NOMO-1 treated with DMSO at 0.1 percent for 48 hours (cell line): ENCODE data around the gene STRADB.
"Not testable (repeated sequence)": the region's sequence is repeated elsewhere in the genome, so short reads cannot be mapped to it uniquely, and the experiment has no call there.

Experiments
- DNase-seq: peaks from one replicate; lab custom pipeline; 2025; ENCODE audit not compliant: unreplicated experiment; lab: John Stamatoyannopoulos, UW

STRADB gene

DNA sequence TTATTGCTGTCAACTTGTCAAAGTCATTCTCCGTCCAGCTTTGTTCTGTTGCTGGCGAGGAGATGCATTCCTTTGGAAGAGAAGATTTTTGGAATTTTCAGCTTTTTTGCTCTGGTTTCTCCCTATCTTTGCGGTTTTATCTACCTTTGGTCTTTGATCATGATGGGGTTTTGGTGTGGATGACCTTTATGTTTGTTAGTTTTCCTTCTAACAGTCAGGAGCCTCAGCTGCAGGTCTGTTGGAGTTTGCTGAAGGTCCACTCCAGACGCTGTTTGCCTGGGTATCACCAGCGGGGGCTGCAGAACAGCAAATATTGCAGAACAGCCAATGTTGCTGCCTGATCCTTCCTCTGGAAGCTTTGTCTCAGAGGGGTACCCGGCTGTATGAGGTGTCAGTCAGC lies 21.7 kb upstream of the STRADB start:
- not testable (repeated sequence) for DNase-seq

DNA sequence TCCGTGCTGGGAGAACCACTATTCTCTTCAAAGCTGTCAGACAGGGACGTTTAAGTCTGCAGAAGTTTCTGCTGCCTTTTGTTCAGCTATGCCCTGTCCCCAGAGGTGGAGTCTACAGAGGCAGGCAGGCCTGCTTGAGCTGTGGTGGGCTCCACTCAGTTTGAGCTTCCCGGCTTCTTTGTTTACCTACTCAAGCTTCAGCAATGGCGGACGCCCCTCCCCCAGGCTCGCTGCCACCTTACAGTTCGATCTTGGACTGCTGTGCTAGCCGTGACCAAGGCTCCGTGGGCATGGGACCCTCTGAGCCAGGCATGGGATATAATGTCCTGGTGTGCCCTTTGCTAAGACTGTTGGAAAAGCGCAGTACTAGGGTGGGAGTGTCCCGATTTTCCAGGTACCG lies 21.2 kb upstream of the STRADB start:
- not testable (repeated sequence) for DNase-seq

DNA sequence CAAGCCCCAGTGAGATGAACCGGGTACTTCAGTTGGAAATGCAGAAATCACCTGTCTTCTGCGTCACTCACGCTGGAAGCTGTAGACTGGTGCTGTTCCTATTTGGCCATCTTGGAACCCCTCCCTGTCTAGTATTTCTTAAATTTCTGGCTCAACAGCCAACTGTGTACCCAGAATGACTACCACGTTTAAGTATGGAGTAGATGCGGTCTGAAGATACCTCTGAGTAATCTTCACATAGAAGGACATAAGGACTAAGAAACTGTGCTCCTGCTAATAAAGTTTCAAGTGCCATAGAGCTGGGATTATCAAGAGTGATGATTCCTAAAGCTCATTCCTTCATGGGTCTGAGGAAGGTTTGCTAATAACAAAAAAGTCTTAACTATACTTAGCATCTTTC lies 20.7 kb upstream of the STRADB start:
- no peak for DNase-seq

DNA sequence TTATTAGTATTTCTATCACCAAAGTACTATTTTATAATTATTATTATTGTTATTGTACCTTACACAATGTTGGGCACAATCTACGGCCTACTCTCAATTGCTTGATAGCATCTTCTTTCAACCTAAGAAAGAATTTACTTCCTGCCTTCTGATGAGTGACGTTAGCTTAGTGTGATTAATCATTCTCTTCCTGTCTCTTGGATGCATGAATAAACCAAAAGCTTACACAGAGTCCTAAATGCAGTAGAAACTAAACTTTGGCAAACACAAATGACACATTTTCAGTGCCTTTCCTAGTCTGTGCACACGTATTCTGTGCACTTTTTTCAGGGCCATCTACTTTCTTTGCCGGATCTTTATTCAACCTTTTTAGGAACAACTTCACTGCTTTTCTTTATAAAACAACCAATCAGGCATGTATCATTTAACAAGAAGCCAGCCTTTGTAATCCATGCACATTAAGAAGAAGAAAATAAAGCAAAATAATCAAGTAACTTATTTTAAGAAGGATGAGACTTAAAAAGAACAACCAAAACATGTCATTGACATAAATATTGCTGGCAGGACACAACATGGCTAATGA lies 19.4 kb upstream of the STRADB start:
- peak; percentile 58 for DNase-seq

DNA sequence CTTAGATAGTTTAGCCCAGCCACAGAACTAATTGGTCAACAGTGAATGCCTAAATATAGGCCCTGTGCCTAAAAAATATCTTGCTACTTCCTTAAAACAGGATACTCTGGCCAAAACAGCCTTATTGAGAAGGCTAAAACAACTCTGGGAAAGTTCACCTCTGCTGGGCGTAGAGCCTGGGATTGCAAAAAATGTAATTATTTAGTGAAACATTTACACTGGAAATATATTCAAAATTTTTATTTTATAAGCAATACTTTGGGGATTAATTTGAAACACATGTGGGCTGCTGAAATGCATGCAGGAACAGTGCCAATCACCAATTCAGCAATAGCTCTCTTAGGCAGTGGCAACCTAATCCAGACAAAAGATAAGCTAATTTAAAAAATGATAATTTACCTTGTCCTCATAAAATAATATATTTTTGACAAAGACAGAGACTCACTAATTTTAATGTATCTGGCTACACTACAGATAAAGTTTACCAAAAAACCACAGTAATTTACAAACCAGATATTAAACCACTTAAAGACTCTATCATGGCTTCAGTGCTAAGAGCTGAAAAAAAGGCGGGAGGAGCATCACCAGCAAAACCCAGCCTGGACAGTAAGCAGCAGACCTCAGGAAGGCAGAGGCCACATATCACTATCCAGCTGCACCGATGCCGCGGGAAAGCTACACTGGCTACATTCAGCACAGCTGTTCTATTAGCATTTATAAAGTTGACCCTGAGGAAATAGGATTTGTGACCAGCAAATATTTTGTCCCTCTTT lies 18.7 kb upstream of the STRADB start:
- peak; percentile 67 for DNase-seq

DNA sequence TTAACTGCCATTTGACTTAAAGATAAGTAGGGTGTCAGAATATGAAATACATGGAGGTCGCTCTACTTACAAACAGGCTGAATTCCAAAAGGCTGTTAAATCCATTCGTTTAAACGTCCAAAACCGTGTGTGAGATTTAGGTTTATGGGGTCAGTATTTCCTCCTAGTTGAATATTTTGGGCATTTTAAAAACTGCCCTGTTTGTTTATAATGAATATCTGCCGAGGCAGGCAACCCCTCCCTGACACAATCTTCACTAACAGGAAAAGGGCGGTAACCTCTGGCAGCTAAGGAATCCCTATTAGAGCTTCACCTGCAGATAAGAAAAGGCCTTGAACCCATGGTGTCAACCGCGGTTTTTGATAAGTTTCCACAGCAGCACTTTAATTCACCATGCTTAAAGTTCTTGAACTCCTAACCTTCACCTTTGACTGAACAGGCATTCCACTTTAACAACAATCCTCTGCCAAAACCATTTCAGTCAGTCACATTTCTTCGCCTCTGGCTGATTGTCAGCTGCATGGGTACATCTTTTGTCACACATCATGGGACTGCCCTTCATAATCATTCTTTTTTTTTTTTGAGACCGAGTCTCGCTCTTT lies 18.0 kb upstream of the STRADB start:
- DNase-seq = no peak

DNA sequence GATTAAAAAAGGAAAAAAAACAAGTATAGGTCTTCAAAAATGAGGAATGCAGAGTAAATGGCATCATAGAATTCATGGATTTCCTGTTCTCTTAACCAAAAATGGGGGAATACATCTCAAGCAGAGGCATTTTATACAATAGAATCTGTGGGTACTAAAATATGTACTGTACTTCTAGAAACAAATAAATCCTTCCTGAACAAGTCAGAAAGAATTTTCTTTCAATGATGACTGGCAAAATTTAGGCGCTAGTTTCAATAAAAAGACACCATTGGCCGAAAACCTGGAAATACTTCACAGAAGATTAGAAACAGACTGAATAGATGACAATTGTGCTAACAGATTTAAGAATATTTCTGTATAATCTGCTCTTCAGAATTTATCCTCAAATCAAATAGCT lies 15.4 kb upstream of the STRADB start:
- DNase-seq = no peak

DNA sequence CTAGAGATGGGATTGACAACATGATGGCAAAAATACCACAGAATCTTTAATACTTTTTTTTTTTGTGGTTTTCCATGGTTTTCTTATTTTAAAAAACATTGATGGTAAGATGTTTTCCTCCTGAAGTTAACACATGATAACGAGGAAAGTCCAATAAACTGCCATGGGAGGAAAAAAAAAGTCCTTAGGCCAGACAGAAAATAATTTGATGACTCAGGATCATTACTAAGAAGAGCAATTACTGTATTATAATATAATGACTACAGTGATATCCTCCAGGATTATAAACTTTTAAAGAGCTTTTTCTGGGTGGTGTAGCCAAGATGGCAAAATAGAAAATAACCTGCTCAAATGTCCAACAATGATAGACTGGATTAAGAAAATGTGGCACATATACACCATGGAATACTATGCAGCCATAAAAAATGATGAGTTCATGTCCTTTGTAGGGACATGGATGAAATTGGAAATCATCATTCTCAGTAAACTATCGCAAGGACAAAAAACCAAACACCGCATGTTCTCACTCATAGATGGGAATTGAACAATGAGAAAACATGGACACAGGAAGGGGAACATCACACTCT lies 12.1 kb upstream of the STRADB start:
- not testable (repeated sequence) for DNase-seq

DNA sequence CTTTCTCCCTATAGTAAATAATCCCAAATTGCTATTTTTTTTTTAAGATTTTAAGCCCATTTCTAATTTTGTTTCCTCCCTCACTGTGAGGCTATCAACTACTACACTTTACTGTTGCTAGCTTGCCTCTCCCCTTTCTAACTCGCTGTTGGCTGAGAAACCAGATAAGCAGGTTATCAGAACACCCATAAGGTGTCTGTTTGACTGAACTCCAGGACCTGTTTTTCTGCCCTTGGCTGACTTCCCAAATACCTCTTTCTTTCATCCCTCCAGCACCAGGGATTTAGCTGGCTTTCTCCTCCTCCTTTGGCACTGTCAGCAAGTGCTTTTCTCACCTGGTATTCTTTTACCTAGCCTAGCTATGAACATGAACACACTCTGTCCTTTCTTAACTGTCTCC lies 11.4 kb upstream of the STRADB start:
- DNase-seq = no peak

DNA sequence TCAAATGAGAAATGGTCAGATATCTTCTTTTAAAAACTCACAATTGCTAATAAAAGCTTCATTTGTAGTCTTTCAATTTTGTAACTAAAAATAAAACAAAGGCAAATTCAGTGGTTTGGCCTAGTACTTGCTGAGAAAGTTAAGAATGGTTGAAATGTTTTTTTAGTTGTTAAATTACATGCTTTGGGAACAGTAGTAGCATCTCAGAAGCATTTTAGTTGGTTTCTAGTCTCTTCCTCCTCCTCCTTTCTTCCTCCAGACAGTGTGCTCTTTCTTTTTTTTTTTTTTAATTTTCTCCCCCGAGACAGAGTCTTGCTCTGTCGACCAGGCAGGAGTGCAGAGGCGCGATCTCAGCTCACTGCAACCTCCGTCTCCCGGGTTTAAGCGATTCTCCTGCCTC lies 10.1 kb upstream of the STRADB start:
- DNase-seq = no peak

DNA sequence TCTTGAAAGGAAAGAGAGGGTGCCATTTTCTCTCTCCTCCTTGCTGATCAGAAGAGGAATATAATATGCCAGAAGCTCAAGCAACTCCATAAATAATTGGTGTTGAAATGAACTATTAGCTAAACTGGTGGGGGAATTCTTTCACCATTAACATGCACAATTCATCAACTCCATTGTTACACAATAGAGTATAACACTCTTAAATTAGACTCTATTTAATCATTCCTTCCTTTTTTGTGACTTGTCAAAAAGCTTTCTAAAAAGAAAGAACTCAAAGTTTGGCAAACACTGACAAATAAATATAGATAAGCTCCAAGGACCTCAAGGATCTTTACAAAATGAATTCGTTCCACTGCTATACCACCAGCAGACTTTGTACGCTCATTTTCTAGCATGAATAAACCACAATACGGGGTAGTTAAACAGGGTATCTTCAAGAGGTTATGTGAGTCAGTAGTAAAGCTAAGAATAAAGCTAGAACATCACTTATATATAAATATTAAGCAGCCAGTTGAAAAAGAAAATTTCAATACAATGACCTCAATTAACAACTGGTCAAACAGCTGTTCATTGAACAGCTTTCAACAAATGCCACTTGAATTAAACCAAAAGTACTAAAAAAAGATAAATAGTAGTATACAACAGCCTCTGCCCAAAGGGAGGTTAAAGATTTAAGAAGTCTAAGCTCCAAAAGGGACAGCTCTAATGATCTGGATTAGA lies 6.6 kb upstream of the STRADB start:
- peak; percentile 24 for DNase-seq

DNA sequence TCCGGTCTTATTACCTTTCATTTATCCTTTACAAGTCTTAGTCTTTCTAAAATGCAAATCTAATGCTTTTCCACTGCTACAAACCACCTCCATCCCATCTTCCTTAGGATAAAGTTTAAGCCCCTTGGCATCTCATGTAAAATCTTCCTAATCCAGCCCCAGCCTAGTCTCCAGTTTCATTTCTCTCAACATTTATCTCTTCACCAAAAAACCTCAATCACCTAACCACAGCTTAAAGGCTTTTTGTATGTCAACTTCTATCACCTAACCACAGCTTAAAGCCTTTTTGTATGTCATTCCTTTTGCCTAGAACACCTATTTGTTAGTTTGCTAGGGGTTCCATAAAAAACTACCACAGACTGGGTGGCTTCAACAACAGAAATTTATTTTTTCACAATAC lies 4.5 kb upstream of the STRADB start:
- peak; percentile 6 for DNase-seq

DNA sequence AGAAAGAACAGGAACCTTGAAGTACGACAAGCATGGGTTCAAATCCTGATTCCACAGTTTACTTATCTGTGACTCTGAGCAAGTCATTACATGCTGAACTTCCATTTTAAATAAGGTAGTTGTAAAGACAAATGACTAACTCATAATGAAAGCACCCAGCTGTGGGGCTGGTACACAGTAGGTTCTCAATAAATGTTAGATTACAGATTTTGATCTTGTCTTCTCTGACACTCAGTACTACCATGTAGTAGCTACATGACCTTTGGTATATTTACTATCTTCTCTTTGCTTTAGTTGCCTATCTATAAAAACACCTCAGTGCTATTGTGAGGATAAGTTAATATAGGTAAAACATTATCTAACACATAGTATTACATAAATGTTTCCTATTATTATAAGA lies 3.5 kb upstream of the STRADB start:
- DNase-seq = no peak

DNA sequence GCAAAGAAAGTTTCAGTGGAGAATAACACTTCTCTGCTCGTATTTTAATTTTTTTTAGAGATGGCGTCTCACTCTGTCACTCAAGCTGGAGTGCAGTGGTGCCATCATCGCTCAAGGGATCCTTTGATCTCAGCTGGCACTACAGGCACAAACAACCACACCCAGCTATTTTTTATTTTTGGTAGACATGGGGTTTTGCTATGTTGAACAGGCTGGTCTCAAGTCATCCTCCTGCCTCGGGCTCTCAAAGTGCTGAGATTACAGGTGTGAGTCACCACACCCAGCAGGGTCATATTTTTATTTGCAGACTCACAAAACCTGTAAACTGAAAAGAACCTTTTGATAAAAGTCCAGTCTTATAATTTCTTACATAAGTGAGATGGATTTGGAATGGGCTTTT lies 2.8 kb upstream of the STRADB start:
- no peak for DNase-seq

DNA sequence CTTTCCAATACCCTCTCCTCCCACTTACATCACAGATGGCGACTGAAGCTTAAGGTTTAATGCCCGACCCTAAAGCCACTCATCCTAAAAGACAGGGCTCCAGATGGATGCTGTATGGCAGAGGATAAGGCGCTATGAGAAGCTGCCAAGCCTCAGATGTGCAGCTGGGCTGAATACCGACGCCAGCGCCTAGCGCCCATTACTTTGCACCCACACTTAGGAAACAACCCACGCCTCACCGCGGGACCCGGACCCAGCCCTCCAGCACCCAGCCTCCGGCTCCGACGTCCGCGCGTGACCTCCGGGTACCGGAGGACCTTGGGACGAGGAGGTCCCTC lies 617 bp upstream of the STRADB start:
- DNase-seq = peak; percentile 16

DNA sequence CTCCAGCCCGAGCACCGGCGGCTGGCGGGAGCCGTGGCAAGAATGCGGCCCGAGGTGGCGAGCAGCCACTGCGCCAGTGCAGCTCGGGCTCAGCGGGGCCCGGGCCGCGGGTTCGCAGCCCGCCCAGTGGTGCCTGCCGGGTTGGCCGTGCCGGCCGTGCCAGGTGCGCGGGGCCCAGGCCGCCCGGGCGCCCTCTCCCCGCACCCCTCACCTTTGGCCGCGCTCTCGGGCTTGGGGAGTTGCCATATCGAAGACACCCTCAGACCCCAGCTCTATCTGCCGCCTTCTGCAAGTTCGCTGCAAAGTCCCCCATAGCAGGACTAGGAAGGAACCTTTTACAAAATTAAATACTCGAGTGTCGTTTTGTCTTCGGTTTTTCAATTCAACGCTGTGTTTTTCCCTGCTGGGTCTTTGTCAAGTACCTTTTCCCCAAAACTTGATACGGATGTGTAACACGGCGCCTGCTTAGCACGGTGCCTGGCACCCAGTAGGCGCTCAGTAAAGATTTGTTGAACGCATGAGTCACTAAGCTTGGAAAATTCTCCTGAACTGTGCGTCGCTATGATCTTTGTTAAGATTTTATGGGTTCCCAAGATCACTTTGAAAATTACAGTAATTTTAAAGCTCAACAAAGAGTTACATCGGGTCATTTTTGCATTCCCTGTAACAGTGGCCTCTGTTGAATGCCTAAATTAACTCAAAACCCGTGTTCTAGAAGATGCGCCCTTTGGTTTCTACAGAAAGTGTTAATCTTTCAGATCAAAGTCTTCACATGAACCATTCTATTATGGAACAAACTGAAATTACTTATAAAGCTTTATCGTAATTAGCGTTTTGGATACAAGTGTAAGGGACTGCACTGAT lies 750 bp downstream of the STRADB start:
- peak; percentile 18 for DNase-seq

DNA sequence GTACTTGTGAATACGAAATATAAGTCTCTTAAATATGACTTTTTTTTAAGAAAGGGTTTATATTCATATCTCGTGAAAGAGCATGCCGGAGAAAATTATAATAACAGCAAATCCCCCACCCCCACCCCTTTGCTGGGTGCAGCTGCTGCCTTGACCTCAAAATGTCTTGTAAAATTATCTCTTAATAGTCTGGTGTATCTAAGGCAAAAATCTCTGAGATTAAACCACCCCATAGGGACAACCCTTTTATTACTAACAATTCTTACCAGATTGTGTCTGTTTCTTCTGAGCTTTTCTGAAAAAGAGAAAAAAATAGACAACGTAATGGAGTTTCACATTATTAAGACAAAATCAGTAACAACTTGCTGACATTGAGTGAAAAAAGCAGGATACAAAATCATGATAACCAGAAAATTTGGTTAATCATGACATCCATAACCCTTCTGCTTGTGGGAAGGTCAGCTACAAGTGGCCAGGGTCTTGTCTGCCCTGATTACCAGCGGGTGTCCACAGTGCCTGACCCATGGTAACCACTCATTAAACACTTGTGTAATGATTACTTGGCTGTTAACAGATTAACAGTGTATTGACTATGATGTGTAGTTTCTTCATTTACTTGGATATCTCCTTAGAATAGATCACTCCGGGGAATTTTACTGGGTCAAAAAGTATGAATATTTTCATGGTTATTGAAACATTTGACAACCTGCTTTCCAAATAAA lies 1.5 kb downstream of the STRADB start:
- DNase-seq = no peak

DNA sequence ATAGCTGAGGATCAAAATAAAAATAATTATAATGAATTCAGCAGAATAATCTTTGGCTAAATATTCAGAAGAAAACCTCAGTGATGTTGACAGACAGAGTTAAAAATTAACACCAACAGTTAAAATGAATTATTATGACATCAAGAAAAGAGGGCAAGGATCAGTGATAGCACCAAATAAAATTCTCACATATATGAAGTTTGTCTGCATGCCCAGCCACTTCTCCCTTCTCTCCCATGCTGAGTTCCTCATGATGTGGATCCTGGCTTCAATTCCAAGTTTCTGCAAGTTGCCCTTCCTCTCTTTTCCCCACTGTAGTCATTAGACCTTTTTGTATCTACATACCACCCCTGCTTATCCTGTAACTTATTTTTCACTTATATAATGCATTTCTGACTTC lies 6.8 kb downstream of the STRADB start:
- DNase-seq = no peak

DNA sequence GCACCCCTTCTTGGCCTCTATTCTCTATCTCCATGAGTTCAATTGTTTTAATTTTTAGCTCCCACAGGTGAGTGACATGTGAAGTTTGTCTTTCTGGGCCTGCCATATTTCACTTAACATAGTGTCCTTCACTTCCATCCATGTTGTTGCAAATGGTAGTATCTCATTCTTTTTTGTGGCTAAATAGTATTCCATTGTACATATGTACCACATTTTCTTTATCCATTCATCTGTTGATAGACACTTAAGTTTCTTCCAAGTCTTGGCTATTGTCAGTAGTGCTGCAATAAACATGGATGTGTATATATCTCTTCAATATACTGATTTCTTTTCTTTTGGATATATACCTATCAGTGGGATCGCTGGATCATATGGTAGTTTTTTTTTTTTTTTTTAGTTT lies 9.0 kb downstream of the STRADB start:
- DNase-seq = no peak

DNA sequence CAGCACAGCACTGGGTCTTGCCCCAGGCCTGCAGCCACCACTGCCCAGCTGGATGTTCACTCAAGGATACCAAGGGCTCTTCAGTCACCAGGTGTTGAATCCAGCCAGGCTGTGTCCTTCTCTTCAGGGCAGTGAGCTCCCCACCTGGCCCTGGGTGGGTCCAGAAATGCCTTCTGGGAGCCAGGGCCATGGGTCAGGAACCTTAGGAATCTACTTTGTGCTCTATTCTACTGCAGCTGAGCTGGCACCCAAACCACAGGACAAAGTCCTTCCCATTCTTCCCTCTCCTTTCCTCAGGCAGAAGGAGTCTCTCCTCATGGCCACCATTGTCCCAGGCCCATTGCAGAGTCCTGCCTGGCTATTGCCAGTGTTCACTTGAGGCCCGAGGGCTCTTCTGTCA lies 13.0 kb downstream of the STRADB start:
- no peak for DNase-seq
